ENCODE results near the gene BTBD6.

The BTBD6 gene

GRCh38 chr14:105248368-105249181 is at the start of gene BTBD6:
BTBD6 (plus strand) TSS chr14:105248533; CDS start chr14:105248712, 179 bp downstream.
- DNase-seq = peak; percentile 73 to 85

DNA sequence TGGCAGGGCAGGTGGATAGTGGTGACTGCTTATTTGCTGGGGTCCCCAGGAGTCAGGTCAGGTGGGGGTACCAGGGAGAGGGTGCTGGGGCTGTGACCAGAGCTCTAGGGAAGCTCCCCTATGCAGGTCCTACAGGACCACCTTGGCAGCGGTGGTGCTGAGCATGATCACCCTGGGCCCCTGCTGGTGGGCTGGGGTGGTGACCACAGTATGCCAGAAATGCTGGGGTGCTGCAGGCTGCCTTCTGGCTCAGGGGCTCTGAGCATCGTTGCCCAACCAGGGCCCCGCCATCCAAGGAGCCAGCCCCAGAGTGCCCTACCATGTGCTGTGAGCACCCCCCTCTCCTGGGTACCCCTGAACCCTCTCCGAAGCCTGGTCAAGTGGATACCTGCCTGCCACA is 49.7 kb upstream of the BTBD6 start:
- no peak for DNase-seq

DNA sequence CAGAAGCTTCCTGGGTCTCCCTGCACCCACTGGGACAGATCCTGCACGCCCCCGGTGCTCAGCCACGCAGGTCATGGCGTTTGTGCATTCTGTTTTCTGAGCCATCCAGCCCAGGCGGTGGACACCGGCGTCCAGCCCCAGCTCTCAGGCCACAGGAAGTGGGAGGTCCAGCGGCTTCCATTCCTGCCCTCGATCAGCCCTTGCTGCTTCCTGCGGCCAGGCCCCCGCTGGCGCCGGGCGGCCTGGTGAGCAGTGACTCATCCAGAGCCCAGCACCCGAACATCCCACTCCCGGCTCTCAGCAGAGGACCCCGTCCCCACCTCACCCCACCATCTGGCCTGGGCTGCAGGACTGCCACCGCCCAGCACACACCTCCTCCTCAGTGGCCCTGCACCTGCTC is 49.2 kb upstream of the BTBD6 start:
- DNase-seq = no peak

DNA sequence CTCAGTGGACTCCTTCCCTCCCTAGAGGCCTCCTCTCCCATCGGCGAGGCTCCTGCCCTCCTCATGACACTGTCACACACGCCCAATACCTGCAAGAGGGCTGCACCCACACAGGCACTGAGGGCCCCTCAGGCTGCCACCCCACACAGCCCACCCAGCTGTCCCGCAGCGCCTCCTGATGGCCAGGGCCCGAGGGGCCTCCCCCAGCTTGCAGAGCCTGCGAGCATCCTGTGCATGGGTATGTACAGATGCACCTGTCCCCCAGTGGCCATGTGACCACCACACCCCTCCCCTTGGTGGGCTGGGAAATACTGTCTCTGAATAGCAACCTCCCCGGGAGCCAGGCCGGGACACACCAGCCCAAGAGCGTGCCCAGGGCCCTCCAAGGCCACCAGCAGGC is 48.3 kb upstream of the BTBD6 start:
- DNase-seq = no peak

DNA sequence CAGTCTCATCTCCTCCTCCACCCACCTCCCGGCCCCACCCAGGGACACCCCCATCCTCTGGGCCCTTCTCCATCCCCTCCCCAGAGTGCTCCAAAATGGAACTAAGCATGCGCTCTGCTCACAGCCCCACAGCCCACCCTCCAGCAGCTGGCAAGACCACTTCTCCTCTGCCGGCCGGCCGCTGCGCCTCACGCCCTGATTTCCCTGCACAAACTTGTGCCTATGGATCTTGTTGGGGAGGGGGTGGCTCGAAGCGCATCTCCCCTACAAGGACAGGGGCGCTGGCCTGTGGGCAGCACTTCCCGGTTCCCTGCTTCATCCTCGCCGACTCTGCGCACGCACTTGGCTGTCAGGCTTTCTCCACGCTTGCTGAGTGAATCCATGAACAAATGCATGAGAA is 47.7 kb upstream of the BTBD6 start:
- DNase-seq = no peak

- no peak for DNase-seq
Measured at GRCh38 chr14:105201156-105201924, 47.0 kb upstream of the BTBD6 start.

DNA sequence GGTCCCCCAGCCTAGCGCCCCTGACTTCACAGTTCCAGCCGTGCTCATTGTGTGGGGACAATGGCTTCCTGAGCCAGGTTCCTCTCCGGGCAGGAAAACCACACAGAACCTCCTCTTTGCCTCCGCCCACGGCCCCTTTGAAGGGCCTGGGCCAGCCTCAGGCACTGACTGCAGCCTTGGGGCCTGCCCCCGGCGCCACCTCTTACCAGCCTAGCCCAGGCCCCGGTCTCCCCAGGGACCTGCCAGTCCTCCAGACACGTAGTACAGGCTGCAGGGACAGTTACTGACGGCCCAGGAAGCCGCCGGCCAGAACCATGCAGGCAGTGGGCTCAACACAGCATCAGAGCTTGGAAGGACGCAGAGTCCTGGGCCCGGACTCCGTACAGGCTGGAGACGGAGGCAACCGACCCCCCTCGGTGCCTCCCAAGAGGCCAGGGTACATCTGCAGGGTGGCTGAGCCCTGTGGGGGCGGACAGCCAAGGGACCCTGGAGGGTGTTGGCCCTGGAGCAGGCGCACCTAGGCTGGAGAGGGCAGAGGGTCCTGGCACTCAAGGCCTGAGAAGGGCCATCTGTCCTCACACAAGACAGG is 46.3 kb upstream of the BTBD6 start:
- peak; percentile 77 to 81 for DNase-seq

DNA sequence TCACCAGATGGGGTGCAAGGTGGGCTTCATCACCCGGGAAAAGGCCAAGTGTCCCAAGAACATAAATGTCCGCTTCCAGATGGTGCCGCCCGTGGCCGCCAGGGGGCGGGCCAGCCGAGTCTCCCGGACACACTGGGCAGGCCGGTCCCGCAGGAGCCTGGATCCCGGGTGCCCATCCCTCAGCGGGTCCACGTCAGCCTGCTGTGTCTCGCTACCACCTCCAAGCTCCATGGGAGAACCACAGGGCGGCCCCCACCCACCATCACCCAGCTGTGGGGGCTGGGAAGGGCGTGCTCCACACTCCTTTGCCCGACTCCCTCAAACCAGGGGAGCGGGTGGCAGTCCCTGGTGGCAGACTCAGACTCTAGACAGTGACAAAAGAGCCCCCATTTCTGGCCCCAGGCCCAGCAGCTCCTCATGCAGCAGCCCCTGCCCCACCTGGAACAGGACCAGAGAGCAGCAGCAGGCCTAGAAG is 45.2 kb upstream of the BTBD6 start:
- DNase-seq = peak; percentile 25 to 85

DNA sequence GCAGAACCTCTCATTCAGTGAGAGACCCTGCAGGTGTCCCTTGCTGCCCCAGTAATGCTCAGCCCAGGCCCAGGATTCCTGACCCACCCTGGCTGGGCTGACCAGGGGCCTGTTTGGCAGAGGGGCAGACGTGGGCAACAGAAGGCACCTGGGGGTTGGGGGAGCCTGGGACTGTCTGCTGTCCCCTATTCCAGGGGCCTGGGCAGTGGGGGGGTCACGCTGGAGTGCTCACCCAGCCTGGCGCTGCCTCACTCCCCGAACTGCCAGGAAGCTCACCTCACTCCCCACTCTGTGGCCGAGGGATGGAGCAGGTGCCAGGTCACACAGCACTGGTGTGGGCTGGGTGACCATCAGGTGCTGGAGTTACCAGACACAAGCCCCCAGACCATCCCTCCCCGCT is 44.6 kb upstream of the BTBD6 start:
- DNase-seq = no peak

- DNase-seq = no peak
Measured at GRCh38 chr14:105204206-105204930, 44.0 kb upstream of the BTBD6 start.

DNA sequence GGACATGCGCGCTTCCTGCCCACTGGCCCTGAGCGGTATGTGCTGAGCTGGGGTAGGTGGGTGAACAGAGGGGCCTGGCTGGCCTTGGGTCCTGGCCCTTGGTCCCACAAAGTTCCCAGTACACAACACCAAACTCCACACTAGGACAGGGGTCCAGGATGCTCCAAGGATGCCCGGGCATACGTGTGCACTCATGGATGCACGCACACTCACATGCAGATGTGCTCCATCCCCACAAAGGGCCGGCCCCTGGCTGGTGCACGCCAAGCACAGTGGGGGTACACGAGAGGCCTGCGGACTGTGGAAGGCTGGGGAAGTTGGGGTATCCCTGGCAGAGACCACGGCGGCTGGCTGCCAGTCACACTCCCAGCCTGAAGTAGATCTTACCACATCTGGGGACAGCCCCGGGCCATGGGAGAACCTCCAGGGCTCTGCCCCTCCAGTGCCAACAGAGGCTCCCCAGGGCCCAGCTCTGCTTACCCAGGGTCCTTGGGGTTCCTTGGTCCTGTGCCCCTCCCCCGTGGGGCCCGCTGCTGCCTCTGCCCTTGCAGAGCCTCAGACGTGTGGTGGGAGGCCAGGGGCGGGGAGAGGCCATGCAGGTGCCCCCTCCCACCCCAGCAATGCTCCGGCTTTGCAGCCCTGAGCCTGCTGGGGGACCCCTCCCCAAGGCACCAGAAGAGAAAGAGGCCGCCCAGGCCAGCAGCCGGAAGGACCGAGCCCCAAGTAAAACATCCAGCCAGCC is 43.2 kb upstream of the BTBD6 start:
- no peak for DNase-seq

- DNase-seq = no peak
Measured at GRCh38 chr14:105205673-105206208, 42.6 kb upstream of the BTBD6 start.

GRCh38 chr14:105206873-105207272 is 41.5 kb upstream of the BTBD6 start:
- DNase-seq = no peak

DNA sequence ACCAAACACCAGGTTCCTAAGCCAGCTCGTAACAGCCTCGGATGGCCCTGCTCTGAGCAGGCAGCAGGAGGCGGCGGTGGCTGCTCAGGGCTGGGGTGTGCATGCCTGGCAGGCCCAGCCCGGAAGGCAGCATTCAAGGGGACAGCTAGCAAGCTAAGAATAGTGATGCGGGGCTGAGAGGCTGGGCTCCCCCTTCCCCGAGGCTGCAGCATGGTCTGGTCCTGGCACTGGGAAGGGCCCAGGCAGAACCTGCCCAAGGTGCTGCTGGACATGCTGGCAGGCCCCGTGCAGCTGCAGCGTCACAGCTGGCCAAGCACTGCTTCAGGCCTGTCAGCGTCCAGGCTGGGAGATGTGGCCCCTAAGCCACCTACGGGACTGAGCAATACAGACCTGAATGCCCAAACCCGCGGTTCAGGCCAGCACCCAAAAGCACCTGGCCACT is 40.9 kb upstream of the BTBD6 start:
- no peak for DNase-seq

GRCh38 chr14:105207996-105208737 is 40.2 kb upstream of the BTBD6 start:
- DNase-seq = no peak

GRCh38 chr14:105208738-105209075 is 39.6 kb upstream of the BTBD6 start:
- DNase-seq = no peak

GRCh38 chr14:105209091-105209490 is 39.2 kb upstream of the BTBD6 start:
- DNase-seq = no peak

GRCh38 chr14:105209646-105210045 is 38.7 kb upstream of the BTBD6 start:
- DNase-seq = no peak

DNA sequence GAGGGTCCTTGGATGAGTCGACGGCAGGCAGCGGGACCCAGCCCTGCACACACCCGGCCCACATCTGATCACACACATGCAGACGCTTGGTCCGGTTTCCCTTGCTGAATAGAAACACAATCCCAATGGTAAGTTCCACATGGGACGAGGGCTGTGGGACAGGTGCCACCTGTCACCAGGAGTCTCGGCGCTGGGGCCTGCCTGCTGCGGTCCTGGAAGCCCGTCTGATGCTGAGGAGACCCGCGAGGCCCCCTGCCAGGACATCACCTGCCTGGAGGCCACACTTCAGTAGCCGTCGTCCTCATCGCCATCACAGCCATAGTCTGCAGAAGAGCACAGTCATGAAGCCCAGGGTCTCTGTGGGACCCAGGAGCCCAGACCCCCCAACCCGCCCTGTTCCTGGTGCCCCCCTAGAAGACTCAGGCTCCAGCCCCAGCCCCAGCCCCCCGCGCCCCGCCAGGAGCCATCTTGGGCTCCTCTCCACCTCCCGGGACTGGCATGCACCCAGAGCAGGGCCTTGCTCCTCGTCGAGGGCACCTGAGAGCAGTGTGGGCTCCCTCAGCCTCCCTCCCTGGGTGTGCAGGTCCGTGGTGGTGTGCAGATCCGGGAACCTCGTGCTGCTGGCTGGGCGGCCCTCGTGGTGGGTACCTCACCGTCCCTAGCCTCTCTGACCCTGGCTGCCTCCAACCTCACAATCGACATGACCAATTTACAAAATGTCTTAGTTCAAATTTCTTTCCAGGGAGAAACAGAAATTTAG is 37.9 kb upstream of the BTBD6 start:
- DNase-seq = no peak

DNA sequence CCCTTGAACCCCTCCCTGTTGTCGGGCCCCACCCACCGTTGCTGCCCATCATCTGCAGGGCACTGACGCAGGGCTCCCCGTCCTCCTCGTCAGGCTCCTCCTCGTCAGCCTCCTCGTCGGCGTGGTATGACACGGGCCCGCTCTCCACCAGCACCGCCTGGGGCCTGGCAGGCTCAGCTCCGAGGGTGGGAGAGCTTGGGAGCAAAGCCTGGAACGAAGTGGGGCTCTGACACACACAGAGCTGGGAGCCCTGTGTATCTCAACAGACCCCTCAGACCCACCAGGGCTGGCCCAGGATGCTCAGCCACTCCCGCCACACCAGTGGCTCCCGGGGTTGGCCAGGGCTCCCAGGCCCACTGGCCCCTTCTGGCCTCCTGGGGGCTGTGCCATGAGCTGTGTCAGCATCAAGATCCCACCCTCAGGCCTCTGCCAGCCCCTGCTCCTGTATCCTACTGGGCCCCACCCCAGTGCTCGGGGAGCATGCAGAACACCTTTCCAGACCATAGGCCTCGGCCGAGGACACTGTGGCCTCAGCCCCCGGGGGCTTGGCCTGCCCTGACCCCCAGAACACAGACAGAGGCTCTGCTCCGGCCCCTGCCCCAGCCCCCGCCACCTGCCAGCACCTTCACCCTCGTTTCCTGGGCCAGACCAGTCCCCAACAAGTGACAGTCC is 37.1 kb upstream of the BTBD6 start:
- DNase-seq = no peak

Measured in inflammatory macrophage treated with lipopolysaccharide for 1 hour (primary cell).